Measurements from ENCODE around the gene FUCA1. TPM values are rescaled to one million over a fixed set of nuclear protein-coding genes. Genes with fewer than 3 reads are reported as not detected.

Gene FUCA1
- total RNA-seq: 1 to 10 TPM; 5.6 to 6.5 TPM

DNA sequence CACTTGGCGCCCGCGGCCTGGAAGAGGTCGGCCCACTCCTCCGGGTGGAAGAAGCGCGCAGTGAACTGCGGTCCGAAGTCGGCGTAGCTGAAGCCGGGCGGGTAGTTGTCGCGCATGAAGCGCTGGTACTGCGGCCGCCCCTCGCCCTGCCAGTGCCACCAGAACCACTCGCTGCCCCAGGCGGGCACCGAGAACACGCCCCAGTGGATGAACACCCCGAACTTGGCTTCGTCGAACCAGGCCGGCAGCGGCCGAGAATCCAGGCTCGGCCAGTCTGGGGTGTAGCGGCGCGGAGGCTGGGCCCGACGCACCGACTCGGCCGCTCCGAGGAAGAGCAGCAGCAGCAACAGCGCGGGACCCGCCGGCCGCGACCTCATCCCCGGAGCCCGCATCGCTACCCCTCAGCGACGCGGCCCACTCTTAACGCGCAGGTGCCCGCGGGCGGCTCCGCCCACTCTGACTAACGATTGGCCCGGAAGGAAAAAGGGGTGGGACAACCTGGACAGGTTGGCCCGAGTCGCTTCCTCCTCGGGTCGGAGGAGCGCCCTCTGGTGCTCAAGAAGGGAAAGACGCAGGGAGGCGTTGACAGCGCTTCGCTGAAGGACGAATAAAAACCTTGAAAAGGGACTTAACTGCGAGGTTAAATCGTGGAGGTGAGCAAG is at the start of gene FUCA1:
Gene FUCA1, minus strand, starts transcription at position 396 of the 662 bp plus-strand sequence. Its CDS starts 4 bp downstream, at position 392.
- peak; percentile 95 for DNase-seq
- H3K36me3 Mint-ChIP-seq: peaks cover 4% of the 10 kb centered on the region
- CTCF ChIA-PET: interaction anchor here (0.7 to 4.6 kb wide), 7 partner anchors 12 to 97 kb away, joined by 3 to 37 read pairs (median 4); partner anchors contain the start of gene HMGCL
- H3K4me3 Mint-ChIP-seq: peak within 1 kb of the TSS; percentile 74
- H3K27me3 Mint-ChIP-seq: peaks cover 21% of the 10 kb centered on the region
- no peaks in the 10 kb centered on the region for H3K9me3 Mint-ChIP-seq (ENCODE audit: low read depth)
- peak within 1 kb of the TSS; percentile 79 for H3K27ac Mint-ChIP-seq
- H3K4me1 Mint-ChIP-seq: peaks cover 36% of the 10 kb centered on the region
- ATAC-seq: peak; percentile 100

DNA sequence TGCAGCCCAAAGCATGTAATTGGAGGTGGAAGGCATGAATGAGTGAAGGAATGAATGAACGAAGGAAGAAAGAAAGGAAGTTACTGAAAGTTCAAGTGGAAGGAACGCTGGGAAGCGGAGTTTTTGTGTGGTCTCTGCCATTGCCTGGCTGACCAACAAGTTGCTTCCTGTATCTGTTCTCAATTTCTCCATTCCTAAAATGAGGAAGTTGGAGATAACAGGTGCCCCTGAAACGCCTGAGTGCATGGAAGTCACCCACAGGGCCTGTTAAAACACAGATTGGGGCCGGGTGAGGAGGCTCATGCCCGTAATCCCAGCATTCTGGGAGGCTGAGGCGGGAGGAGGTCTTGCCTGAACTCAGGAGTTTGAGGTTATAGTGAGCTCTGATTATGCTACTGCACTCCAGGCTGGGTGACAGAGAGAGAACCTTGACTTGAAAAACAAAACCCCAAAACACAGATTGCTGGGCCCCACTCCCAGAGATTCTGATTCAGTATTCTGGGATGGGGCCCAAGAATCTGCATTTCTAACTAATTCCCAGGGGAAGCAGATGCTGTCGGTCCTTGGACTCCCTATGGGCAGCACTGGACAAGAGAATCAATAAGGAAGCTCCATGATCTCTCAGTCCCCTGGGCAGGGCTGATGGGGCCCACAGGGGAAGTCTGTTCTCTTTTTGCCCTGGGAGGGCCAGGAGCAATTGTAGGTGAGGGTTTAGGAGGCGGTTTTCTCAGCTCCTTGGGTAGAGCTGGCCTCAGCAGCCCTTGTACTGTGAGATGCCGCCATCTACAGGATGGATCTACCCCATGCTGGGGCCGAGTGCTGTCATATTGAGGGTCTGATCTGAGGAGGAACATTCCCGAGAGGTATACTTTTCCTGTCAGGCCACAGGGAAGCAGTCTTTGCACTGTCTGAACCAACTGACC is 48.4 kb upstream of the FUCA1 start:
- CTCF ChIA-PET: interaction anchor here (0.6 to 3.8 kb wide), 24 partner anchors 9 to 234 kb away, joined by 3 to 54 read pairs (median 4); partner anchors contain the start of genes FUCA1, GALE and PITHD1
- H3K36me3 Mint-ChIP-seq: no peaks in the 10 kb centered on the region
- no peaks in the 10 kb centered on the region for H3K9me3 Mint-ChIP-seq (ENCODE audit: low read depth)
- H3K4me1 Mint-ChIP-seq: peaks cover 23% of the 10 kb centered on the region
- DNase-seq (peak; percentile 79), ATAC-seq (peak; percentile 96)
- no peak overlapping the region for H3K4me3 Mint-ChIP-seq
- no peak overlapping the region for H3K27ac Mint-ChIP-seq
- peaks cover 8% of the 10 kb centered on the region for H3K27me3 Mint-ChIP-seq

DNA sequence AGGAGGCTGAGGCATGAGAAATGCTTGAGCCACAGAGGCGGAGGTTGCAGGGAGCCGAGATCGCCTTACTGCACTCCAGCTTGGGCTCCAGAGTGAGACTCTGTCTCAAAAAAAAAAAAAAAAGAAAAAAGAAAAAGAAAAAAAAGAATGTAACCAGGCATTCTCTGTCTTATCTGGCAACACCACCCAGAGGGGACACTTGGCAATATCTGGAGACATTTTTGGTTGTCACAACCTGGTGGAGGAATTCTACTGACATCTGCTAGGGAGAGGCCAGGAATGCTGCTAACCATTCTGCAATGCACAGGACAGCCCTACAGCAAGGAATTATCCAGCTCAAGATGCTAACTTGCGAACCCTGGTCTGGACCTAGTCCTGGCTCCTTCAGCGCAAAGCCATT is 47.4 kb upstream of the FUCA1 start:
- Mint-ChIP-seq H3K27ac (no peak overlapping the region), H3K4me1 (peaks cover 32% of the 10 kb centered on the region)
- no peak for ATAC-seq

DNA sequence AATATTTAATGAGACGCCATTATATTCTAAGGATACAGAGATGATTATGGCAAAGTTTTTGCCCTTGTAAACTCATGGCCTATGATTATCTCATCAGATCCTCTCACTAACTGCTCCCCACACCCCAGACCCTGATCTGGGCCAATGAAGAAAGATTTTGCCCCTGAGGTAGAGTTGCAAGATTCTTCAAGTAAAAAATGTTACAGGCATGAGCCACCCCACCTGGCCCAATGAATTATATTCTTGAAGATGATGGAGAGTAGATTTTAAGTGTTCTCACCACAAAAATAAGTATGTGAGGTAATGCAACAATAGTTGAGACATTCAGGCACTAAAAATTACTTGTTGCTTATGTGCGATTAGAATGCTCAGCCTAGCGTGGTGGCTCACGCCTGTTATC is 46.8 kb upstream of the FUCA1 start:
- CTCF ChIA-PET: interaction anchor here (2.8 to 3.8 kb wide), 3 partner anchors 104 to 144 kb away, joined by 22 to 54 read pairs (median 52); no protein-coding TSS in a partner anchor
- no peaks in the 10 kb centered on the region for H3K9me3 Mint-ChIP-seq (ENCODE audit: low read depth)
- peaks cover 16% of the 10 kb centered on the region for H3K27me3 Mint-ChIP-seq
- H3K4me1 Mint-ChIP-seq: peaks cover 35% of the 10 kb centered on the region
- no peaks in the 10 kb centered on the region for H3K36me3 Mint-ChIP-seq
- DNase-seq (no peak), ATAC-seq (no peak)
- no peak overlapping the region for H3K27ac Mint-ChIP-seq
- H3K4me3 Mint-ChIP-seq: no peak overlapping the region

More for the DNA sequence above, 47.4 kb upstream of the FUCA1 start:
- DNase-seq: no peak
- CTCF ChIA-PET: interaction anchor here (1.6 to 3.8 kb wide), 4 partner anchors 16 to 144 kb away, joined by 5 to 54 read pairs (median 37); no protein-coding TSS in a partner anchor
- no peaks in the 10 kb centered on the region for H3K36me3 Mint-ChIP-seq
- peaks cover 13% of the 10 kb centered on the region for H3K27me3 Mint-ChIP-seq
- H3K9me3 Mint-ChIP-seq (ENCODE audit: low read depth): no peaks in the 10 kb centered on the region
- no peak overlapping the region for H3K4me3 Mint-ChIP-seq

DNA sequence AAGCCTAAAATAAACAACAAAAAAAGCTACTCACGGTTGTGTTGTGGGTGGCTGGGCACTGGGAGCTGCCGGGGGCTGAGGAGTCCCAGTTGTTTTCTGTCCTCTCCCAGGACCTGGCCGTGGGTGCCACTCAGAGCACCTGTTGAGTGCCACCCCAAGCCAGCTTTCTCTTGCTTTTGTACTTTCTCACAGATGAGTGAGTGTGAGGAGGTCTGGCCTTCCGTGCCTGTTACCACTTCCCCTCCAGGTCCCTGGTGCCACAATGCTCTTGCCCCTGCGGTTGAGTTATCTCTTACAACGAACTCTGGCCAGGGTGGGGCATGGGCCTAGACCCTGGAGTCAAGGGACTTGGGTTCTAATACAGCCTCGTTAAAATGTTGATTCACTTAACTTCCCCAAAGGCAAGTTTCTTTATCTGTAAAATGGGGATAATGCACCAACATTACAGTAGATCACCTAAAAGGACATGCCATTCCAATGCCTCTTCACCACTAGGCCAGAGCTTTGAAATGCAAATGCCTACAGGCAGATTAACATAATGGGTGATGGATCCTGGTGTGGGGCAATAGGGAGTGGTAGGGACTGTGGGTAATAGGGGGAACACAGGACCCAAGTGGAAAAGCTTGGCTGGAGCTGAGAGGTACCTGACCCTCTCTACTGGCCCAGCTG is 45.3 kb upstream of the FUCA1 start, which contains the start of gene CNR2:
Gene CNR2, minus strand, starts transcription at position 151 of the 669 bp plus-strand sequence. CDS start 37,745 bp downstream, outside the sequence.
- peaks cover 50% of the 10 kb centered on the region for H3K4me1 Mint-ChIP-seq
- H3K4me3 Mint-ChIP-seq: no peak within 1 kb of the TSS
- no peaks in the 10 kb centered on the region for H3K9me3 Mint-ChIP-seq (ENCODE audit: low read depth)
- CTCF ChIA-PET: interaction anchor here (0.9 to 1.5 kb wide), 3 partner anchors 103 to 142 kb away, joined by 3 to 4 read pairs (median 4); no protein-coding TSS in a partner anchor
- ATAC-seq (peak; percentile 11), DNase-seq (peak; percentile 52)
- H3K36me3 Mint-ChIP-seq: no peaks in the 10 kb centered on the region
- H3K27me3 Mint-ChIP-seq: peaks cover 25% of the 10 kb centered on the region
- H3K27ac Mint-ChIP-seq: peak within 1 kb of the TSS; percentile 41

DNA sequence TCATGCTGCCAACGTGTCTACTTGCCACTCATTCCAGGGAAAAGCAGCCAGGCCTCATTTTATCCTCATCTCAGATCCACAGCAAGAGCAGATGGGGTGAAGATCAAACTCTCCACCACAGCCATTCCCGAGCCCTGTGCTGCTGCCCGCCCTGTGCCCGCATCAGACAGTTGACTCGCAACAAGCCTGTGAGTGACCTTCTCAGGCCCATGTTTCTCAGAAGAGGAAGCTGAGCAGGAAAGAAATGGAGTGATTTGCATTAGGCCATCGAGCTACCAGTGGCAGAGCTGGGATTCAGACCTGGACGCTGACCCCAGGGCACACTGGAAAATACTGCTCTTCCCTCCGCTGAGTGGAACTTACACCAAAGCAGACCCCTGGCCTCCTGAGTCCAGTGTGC is 43.8 kb upstream of the FUCA1 start:
- no peak overlapping the region for H3K27ac Mint-ChIP-seq
- peak overlapping the region; percentile 1 for H3K4me3 Mint-ChIP-seq

DNA sequence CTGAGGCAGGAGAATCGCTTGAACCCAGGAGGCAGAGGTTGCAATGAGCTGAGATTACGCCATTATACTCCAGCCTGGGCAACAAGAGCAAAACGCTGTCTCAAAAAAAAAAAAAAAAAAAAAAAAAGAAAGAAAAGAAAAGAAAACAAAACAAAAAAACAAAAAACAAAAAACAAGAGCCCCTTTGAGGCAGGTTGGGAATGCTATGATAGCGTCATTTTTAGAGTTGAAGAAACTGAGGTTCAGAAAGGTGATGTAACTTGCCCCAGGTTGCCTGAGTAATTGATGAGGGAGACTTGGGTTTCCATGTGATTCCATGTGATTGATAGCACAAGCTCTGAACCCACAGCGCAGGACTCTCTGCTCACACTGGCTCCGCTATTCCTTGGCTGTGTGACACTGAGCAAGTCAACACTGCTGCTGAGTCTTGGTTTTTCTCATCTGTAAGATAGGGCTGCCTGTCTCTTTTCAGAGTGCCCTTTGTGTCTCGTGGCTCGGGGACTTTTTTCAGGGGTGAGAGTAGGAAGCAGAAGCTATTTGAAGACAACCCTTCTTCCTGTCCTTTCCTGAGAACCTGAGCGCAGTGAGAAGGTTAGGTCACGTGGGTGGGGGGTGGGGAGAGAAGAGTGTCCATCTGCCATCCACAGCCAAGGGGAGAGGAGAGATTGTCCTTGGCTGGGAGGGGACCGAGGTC is 42.6 kb upstream of the FUCA1 start:
- DNase-seq (no peak), ATAC-seq (no peak)
- CTCF ChIA-PET: interaction anchor here (0.7 to 4.1 kb wide), 5 partner anchors 101 to 308 kb away, joined by 3 to 24 read pairs (median 3); no protein-coding TSS in a partner anchor
- Mint-ChIP-seq H3K4me3 (no peak overlapping the region), H3K27ac (no peak overlapping the region), H3K27me3 (peaks cover 31% of the 10 kb centered on the region), H3K9me3 (ENCODE audit: low read depth) (no peaks in the 10 kb centered on the region), H3K36me3 (no peaks in the 10 kb centered on the region), H3K4me1 (peaks cover 60% of the 10 kb centered on the region)

More for the DNA sequence above, 43.8 kb upstream of the FUCA1 start:
- H3K27me3 Mint-ChIP-seq: peaks cover 26% of the 10 kb centered on the region
- no peaks in the 10 kb centered on the region for H3K36me3 Mint-ChIP-seq
- DNase-seq (no peak), ATAC-seq (no peak)
- H3K9me3 Mint-ChIP-seq (ENCODE audit: low read depth): no peaks in the 10 kb centered on the region
- CTCF ChIA-PET: no interaction called here
- peaks cover 53% of the 10 kb centered on the region for H3K4me1 Mint-ChIP-seq

DNA sequence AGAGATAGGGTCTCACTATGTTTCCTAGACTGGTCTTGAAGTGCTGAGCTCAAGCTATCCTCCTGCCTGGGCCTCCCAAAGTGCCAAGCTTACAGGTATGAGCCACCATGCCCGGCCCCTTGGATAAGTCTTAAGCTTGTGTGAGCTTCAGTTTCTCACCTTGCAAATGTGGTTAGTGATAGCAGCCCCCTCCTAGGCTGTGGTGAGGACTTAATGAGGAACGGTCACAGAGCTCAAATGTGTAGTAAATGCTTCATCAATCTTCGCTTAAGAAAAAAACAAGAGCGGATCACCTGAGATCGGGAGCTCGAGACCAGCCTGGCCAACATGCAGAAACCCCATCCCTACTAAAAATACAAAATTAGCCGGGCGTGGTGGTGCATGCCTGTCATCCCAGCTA is 42.1 kb upstream of the FUCA1 start:
- Mint-ChIP-seq H3K9me3 (ENCODE audit: low read depth) (no peaks in the 10 kb centered on the region), H3K27me3 (peaks cover 31% of the 10 kb centered on the region), H3K27ac (no peak overlapping the region), H3K36me3 (no peaks in the 10 kb centered on the region), H3K4me1 (peaks cover 65% of the 10 kb centered on the region), H3K4me3 (no peak overlapping the region)
- ATAC-seq: no peak
- CTCF ChIA-PET: interaction anchor here (0.7 to 4.1 kb wide), 7 partner anchors 40 to 307 kb away, joined by 3 to 24 read pairs (median 3); no protein-coding TSS in a partner anchor
- DNase-seq: no peak

DNA sequence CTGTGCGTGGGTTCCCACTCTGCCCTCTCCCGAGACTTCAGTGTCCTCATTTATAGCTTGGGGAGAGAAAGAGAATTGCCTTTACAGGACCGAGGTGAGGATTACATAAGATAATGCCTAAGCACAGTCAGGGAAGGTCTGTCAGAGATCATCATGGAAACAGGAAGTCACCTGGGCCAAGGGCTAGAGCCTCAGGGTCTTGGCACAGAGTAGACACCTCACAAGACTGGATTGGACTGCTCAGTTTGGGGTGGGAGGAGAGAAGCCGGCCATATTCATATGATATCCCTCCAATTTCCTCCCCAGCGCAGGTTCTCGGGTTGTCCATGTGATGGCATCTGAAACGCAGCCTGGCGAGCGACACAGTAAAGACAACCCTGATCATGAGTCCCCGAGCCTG is 41.3 kb upstream of the FUCA1 start:
- peaks cover 31% of the 10 kb centered on the region for H3K27me3 Mint-ChIP-seq
- H3K9me3 Mint-ChIP-seq (ENCODE audit: low read depth): no peaks in the 10 kb centered on the region
- no peaks in the 10 kb centered on the region for H3K36me3 Mint-ChIP-seq
- peak overlapping the region; percentile 29 for H3K27ac Mint-ChIP-seq
- ATAC-seq (no peak), DNase-seq (no peak)
- CTCF ChIA-PET: interaction anchor here (0.7 to 4.1 kb wide), 4 partner anchors 41 to 137 kb away, joined by 3 to 24 read pairs (median 4); no protein-coding TSS in a partner anchor
- H3K4me3 Mint-ChIP-seq: no peak overlapping the region
- peaks cover 72% of the 10 kb centered on the region for H3K4me1 Mint-ChIP-seq

DNA sequence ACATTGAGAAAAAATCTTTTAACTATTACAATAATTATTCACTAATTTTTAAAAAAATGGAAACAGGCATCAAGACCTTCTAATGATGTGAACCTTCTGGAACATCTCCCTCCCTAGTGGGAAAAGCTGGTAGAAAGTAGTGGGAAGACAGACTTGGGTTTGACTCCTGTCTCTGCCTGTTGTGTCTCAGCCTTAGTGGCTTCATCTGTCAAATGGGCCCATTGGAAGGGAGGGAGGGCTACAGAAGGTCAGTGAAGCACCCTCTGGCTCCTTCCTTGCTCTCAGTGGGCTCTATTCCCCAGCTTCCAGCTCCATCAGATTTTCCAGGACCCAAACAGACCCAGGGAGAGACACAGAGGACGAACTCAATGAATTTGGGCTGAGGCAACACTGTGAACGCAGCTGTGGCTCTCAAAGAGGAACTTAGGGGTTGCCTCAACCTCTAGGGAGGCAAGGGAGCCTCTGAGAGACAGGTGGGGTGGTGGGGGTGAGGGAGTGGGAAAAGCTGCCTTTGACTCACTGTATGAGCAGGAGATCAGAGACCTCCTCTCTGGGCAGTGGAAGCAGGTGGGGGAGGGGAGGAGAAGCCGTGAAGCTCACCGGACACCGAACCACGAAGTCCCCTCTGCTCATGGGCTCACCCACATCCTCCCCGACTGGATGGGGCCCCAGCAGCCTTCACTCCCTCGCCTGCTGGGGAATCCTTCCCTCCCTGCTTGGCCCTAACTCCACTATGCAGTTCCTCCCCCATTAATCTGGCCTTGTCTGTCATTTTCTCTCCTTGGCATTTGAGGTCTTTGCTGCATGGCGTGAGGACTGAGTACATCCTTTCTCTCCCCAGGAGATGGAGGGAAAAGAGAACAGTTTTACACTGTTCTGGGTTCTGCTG is 40.6 kb upstream of the FUCA1 start:
- Mint-ChIP-seq H3K27me3 (peaks cover 37% of the 10 kb centered on the region), H3K4me3 (no peak overlapping the region), H3K9me3 (ENCODE audit: low read depth) (no peaks in the 10 kb centered on the region), H3K4me1 (peaks cover 71% of the 10 kb centered on the region), H3K36me3 (peaks cover under 1% of the 10 kb centered on the region), H3K27ac (peak overlapping the region; percentile 2)
- CTCF ChIA-PET: interaction anchor here (1.9 to 4.1 kb wide), 2 partner anchors 99 to 137 kb away, joined by 6 to 24 read pairs; no protein-coding TSS in a partner anchor
- ATAC-seq: peak; percentile 52
- peak; percentile 71 for DNase-seq

DNA sequence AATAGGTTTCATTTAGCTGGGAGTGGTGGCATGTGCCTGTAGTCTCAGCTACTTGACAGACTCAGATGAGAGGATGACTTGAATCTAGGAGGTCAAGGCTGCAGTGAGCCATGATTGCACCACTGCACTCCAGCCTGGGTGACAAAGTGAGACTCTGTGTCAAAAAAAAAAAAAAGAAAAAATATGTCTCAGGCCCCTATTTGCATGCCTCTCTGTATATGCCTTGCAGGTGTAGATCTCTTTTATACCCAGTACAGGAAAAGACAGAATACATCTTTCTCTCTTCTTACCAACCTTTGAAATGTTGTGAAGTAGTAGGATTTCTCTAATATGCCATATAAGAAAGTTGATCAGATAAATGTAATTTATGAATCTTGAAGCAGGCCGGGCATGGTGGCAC is 38.6 kb upstream of the FUCA1 start:
- H3K27me3 Mint-ChIP-seq: peaks cover 50% of the 10 kb centered on the region
- H3K4me1 Mint-ChIP-seq: peaks cover 55% of the 10 kb centered on the region
- ATAC-seq (no peak), DNase-seq (no peak)
- no peaks in the 10 kb centered on the region for H3K9me3 Mint-ChIP-seq (ENCODE audit: low read depth)
- H3K27ac Mint-ChIP-seq: no peak overlapping the region
- CTCF ChIA-PET: interaction anchor here (0.7 to 1.7 kb wide), 3 partner anchors 10 to 247 kb away, joined by 3 to 8 read pairs (median 5); no protein-coding TSS in a partner anchor
- H3K4me3 Mint-ChIP-seq: no peak overlapping the region
- H3K36me3 Mint-ChIP-seq: peaks cover 2% of the 10 kb centered on the region
